Glutamatergic neuron (in vitro differentiated cells): ENCODE data around the gene CTCFL. TPM values are rescaled to one million over a fixed set of nuclear protein-coding genes. Genes with fewer than 3 reads are reported as not detected.

Experiments used
- total RNA-seq: library from RNA; stranded (reverse); fragmentation: NEBNext Ultra II Directional; extraction: Animal tissue kit (Norgen Biotek cat#: 25700); gene quantifications from one replicate; pipeline ENCODE4 v1.2.1, GENCODE V29; 2021; ENCODE audit not compliant: unreplicated experiment

The CTCFL gene
- total RNA-seq, 1 donor from 2014 or later = not detected

Other genes with a start within 250 kb of the CTCFL start
- gene SPO11, start 195.3 kb downstream of the CTCFL start, total RNA-seq = not detected
- gene RAE1, start 173.9 kb downstream of the CTCFL start, total RNA-seq = 28.3 TPM
- gene RBM38, start 133.7 kb downstream of the CTCFL start, total RNA-seq = 16.6 TPM
- not detected for gene PCK1, start 36.0 kb upstream of the CTCFL start, total RNA-seq
- not detected for gene ZBP1, start 95.3 kb upstream of the CTCFL start, total RNA-seq
- gene PMEPA1, start 184.9 kb upstream of the CTCFL start, total RNA-seq = 14.4 TPM